Fibroblast of skin of abdomen (primary cell): ENCODE results near the gene FAHD2B. TPM values are rescaled to one million over a fixed set of nuclear protein-coding genes. Genes with fewer than 3 reads are reported as not detected.
A peak's percentile ranks its signal among the peaks of the same experiment; 100 is the strongest.
"Not testable (repeated sequence)": the region's sequence is repeated elsewhere in the genome, so short reads cannot be mapped to it uniquely, and the experiment has no call there.

Source experiments
- DNase-seq: peaks from one replicate; pipeline ENCODE4 v3.0.0-alpha.2; 2013
- polyA plus RNA-seq, 2 experiments: library from polyadenylated mRNA; unstranded; fragments of 120-200 nt; gene quantifications; one replicate each; pipeline ENCODE4 v1.2.1, GENCODE V29; 2013; ENCODE audit not compliant: insufficient read length in 2 of 2

FAHD2B gene, protein sequence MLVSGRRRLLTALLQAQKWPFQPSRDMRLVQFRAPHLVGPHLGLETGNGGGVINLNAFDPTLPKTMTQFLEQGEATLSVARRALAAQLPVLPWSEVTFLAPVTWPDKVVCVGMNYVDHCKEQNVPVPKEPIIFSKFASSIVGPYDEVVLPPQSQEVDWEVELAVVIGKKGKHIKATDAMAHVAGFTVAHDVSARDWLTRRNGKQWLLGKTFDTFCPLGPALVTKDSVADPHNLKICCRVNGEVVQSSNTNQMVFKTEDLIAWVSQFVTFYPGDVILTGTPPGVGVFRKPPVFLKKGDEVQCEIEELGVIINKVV
- polyA plus RNA-seq (2013, experiment 1 of 2; ENCODE audit: insufficient read length), result 23.8 TPM
- polyA plus RNA-seq (2013, experiment 2 of 2; ENCODE audit: insufficient read length), result 23.3 TPM

DNA sequence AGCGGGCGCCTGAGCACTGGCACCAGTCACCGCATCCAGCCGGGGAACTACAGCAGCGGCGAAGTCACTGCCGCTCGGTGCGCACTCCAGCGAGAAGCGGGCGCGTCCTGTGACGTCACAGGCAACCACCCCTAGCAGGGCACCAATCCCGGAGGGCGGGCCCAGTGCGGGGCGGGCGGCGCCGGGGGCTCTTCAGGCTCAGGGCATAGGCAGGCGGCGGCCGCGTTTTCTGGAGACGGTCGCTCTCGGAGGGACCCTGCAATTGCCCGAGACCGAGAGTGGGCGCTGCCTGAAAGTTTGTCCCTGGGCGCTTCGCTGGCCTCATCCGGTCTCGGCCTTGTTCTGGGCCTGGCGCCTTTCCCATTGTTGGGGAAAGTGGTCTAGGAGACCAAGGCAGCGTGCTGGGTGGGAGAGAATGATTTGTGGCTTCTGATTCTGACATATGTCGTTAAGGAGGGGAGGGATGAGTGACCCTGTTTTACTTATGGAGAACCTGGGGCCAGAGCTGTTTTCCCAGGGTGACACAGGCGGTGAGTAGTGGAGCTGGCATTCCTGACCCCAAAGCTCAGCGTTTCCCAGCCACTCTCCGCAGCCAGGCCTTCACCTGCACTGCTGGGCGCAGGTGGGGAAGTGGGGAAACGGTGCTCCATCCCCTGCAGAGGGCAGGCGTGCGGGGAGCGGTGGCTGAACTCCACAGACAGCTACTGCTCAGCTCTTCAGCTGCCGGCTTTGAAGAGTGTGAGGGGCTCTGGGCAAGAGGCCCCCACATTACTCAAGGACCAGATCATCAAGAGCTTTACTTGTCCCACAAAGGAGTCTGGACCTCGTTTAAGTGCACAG, at the start of gene FAHD2B:
TSS of gene FAHD2B (minus strand) at position 111 of the 840 bp plus-strand sequence. CDS start 3,176 bp downstream, outside the sequence.
- DNase-seq, result peak; percentile 72

DNA sequence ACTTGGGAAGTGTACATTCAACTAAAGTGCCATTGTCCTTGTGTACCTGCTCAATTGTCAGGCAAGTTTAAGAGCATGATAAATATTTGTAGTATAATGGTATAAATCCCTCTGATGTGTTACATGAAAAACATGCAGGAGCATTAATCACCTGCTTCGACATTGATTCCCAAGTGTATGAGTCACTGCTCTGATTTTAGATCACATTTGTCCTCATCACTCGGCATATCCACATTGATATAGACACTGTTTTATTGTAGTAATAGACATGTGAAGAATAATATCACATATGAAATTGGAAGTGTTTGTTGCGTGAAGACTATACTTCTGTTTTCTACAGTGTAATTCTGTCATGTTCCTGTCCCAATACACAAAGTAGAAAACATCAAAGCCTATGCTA, 49.3 kb upstream of the FAHD2B start:
- DNase-seq, result not testable (repeated sequence)

DNA sequence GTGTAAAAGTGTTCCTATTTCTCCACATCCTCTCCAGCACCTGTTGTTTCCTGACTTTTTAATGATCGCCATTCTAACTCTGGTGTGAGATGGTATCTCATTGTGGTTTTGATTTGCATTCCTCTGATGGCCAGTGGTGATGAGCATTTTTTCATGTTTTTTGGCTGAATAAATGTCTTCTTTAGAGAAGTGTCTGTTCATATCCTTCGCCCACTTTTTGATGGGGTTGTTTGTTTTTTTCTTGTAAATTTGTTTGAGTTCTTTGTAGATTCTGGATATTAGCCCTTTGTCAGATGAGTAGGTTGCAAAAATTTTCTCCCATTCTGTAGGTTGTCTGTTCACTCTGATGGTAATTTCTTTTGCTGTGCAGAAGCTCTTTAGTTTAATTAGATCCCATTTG, 34.4 kb upstream of the FAHD2B start:
- DNase-seq, result not testable (repeated sequence)

DNA sequence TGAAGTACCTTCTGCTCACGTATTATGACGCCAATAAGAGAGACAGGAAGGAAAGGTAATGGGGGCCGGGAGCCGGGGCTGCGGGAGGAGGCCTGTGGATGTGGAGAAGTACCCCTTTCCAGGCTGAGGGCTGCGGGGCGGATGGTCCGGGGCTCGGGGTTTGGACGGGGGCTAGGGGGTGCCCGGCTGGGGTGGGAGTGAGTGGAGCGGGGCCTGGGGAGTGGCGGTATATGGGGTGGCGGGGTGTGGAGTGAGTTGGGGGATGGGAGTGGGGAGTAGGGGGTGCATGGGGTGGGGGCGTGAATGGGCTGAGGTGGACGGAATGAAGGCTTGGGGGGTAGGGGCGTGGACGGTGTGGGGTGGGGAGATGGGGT, 19.2 kb upstream of the FAHD2B start:
- DNase-seq, result not testable (repeated sequence)

DNA sequence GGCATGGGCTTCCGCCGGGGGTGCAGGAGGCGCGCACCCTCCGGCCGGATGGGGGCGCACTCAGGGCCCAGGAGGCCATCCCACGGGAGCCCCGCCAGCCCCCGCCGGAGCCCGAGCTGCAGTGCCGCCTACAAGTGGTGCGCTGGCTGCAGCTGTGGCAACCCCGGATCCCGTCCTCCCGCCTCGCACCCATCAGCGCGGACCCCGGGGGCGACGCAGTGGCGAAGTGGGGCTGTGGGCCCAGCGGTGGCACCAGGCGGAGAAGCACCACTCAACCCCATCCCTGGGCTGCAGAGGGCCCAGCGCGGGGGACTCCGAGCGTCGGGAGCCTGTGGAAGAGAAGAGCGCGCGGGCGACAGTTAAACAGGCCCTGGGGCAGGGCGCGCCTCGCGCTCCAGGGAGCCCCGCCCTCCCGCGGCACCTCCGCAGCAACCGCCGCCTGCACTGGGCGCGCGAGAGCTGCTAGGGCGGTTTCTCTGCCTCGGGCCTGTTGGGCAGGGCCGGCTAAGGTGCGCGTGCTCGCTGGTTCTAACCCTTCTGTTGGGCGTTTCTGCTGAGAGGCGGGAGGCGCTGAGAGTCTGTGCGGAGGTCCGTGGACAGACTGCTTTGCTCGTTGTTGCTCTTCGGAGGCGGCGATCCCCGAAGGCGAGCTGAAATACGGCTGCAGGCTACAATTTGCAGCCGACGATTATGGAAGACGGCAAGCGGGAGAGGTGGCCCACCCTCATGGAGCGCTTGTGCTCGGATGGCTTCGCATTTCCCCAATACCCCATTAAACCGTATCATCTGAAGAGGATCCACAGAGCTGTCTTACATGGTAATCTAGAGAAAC, 18.6 kb upstream of the FAHD2B start, which contains the start of gene ANKRD36:
TSS of gene ANKRD36 (plus strand) at position 104 of the 832 bp plus-strand sequence. CDS start at position 691, 587 bp downstream.
- peak; percentile 82 for DNase-seq

DNA sequence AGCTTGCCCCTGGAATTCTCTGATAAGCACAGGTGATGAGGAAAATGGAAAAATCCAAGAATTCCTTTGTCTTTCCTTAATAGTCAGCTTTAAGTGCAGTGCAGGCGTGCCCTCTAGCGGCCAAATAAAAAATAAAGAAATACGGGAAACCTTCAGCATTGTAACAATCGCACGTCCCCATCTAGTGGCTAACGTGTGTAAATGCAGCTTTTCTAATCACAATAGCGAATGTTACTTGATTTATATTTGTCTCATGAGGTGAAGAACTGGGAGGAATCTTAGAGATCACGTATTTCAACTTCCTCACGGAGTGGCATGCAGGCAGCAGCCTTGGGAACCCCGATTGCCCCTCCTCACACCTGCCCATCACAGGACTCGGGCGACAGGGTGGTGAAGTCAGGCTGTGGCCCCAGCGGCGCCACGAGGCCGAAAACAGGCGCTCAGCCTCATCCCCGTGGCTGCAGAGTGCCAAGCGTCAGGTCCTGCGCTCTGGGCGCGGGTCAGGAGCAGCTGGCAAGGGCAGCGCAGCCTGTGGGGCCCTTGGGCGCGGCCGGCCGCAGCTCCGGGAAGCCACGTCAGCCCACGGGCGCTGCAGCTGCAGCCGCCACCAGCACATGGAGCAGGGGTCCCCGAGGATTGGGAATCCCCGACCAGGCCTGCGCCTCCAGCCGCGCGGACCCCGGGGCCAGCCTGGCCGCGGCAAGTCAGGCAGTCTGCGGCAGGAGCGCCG, 17.8 kb upstream of the FAHD2B start:
- peak; percentile 33 for DNase-seq

DNA sequence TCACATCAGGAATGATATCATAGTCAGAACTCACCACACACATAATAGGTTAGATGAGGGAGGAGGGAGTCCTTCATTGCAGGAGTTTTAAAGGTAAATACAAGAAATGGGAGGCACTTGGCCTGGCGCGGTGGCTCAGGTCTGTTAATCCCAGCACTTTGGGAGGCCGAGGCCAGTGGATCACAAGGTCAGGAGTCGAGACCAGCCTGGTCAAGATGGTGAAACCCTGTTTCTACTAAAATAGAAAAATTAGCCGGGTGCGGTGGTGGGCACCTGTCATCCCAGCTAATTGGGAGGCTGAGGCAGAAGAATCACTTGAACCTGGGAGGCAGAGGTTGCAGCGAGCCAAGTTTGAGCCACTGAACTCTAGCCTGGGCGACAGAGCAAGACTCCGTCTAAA, 16.6 kb upstream of the FAHD2B start:
- not testable (repeated sequence) for DNase-seq

DNA sequence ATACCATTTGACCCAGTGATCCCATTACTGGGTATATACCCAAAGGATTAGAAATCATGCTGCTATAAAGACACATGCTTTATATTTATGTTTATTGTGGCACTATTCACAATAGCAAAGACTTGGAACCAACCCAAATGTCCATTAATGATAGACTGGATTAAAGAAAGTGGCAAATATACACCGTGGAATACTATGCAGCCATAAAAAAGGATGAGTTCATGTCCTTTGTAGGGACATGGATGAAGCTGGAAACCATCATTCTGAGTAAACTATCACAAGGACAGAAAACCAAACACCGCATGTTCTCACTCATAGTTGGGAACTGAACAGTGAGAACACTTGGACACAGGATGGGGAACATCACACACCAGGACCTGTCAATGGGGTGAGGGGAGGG, 12.2 kb upstream of the FAHD2B start:
- DNase-seq, result not testable (repeated sequence)

DNA sequence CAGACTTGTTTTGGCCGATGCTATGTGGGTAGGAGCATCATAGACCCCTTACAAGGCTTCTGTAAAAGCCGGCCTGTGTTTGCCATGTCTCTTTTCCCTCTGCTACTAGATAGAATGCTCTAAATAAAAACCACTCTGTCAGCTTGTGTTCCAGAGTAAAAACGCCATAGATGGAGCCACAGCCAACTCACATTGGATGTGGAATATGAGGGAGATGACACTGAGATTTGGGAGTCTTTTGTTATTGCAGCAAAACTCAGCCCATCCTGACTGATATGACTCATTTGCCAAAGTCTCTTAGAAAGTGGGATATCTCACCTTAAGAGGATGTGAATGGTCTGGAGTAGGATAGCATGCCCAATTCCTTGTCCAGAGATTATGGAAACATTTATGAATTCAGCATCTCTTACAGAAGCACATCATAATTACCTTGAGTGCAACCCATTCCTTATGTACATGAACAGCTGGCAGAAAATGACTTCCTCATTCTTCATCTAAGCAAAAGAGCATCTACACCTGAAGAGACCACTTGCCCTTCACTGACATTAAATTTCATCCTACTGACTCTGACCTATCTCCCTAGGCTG, 4.2 kb upstream of the FAHD2B start:
- DNase-seq, result not testable (repeated sequence)

DNA sequence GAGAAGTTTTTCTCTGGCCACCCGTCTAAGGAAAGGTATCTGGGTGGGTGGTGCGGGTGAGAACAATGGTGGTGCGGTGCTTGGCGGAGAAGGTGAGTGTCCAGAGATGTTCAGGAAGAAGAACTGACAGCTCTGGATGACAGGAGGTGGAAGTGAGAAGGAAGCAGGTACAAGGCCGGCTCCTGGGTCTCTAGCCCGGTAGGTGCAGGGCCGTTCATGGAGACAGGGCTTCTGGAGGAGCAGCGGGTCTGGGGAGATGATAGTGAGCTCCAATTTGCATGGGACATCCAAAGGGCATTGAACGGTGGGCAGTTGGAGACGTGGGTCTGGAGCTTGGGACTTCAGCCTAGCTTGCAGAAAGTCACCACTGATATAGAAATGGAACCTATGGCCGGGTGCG, 979 bp upstream of the FAHD2B start:
- DNase-seq, result no peak

DNA sequence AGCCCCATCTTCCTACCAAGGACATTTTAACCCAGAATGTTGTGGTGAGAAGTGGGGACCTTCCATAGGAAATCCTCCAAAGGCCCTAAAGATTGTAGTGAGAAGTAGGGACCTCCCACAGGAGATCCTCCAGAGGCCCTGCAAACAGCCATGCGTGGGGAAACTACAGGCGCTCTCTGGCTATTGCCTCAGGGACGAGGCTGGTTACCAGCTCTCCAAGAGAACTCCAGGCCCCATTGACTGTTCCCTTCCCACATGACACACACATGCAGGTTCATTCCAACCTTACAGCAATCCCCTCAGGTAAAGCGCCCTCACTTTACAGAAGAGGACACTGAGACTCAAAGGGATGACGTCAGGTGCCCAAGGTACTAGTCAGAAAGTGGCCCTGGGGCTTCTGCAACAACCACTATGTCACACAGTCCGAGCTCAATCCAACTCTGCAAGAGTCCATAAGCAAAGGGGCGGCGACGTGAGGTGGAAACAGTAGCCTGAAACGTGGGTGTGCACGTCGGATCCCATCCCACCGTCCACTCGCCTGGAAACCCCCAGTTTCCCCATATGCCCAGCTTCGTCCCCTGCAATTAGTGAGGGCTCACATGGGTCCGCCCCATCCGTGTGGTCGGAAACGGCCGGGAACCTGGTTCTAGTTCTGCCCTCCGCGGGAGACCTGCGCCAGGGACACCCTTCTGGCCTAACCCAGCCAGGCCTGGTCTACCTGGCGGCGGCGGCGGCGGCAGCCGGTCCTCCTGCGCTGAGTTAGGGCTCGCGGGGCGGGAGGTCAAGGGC, 505 bp downstream of the FAHD2B start:
- not testable (repeated sequence) for DNase-seq

DNA sequence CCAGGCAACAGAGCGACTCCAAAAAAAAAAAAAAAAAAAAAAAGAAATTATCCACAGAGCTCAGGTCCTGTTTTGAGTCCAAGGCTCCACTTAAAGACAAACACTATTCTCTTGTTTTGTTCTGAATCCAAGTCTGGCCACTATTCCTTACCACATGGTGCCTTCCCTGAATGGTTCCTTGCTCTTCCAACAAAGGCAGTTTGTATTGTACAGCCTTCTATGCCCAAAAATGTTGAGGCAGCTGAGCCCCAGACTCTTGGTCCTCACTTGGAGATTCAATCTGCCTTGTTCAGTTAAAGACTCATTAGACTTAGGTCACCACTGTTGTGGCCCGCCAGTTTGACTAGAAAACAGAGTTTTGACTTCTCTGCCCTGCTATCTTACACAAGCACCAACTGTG, 1.7 kb downstream of the FAHD2B start:
- DNase-seq, result not testable (repeated sequence)

DNA sequence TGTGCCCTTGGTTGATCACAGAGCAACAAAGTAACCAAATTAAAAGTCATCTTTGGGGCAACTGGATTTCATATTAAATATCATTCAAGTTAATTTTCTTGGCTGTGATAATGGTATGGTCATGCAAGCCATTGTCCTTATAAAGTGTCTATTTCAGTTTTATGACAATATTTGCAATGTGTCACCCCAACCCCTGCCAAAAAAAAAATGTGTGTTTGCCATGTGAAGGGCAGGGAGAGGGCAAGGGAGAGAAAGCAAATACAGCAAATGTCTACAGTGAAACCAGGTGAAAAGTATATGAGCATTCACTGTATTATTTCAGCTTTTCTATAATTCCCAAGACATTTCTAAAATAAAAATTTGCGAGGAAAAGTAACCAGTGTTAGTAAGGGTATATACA, 6.0 kb downstream of the FAHD2B start:
- not testable (repeated sequence) for DNase-seq

DNA sequence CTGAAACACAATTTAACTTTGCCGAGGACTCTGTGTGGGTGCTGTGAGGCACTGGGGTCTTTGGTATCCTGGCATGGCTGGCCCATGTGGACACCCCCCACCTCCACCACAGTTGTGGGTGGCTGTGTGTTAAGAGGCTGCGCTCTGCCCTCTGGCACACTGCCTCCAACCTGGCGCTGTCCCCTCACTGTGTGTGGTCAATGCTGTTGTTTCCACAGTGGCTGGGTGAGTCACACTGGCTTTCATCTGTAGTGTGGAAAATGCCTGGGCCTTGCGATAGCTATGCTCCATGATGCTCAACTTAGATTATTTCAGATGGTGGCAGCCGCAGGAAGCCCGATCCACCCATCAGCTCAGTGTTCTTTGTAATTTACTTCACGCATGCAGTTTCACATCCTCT, 9.6 kb downstream of the FAHD2B start:
- DNase-seq, result not testable (repeated sequence)

DNA sequence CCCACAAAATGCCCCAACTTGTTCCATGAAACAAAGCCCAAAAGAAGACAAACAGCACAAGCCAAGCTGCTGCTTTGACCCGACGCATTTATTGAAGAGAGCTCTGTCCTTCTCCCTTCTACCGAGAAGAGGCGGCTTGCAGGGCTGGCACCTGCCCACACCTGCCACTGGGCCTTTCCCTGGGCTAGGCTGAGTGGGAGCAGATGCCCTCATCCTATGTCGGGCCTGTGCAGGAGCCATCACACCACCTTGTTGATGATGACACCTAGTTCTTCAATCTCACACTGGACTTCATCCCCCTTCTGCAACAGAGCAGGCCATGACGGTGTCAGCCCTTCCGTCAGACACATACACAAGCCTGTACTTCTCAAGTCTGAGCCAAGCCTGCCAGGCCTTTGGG, 11.2 kb downstream of the FAHD2B start:
- not testable (repeated sequence) for DNase-seq

DNA sequence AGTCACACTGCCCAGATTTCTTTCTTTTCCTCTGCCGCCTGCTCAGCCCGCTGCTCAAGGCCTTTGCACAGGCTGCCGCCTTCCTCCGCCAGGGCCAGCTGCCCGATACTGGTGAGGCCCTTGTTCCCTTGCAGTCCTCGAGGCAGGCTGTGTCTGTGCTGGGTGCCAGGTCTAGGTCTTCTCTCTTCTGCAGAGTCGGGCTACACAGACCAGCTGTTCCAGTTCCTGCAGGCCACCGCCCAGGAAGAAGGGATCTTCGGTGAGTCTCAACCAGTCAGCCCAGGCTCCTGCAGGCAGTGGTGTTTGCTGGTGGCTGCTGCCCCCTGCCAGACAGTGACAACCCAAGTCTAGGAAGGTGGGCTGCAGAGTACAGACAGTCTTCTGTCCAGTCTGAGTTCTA, 12.5 kb downstream of the FAHD2B start:
- not testable (repeated sequence) for DNase-seq

DNA sequence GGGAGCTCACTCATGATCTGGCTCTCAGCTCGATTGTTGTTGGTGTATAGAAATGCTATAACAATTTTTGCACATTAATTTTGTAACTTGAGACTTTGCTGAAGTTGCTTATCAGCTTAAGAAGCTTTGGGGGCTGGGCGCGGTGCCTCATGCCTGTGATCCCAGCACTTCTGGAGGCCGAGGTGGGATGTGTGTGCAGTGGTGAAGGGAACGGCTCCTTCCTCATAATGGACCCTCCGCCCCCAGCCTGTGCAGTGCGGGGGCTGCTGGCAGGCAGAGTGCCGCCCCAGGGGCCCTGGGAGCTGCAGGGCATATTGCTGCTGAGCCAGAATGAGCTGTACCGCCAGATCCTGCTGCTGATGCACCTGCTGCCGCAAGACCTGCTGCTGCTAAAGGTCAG, 13.8 kb downstream of the FAHD2B start:
- DNase-seq, result not testable (repeated sequence)

DNA sequence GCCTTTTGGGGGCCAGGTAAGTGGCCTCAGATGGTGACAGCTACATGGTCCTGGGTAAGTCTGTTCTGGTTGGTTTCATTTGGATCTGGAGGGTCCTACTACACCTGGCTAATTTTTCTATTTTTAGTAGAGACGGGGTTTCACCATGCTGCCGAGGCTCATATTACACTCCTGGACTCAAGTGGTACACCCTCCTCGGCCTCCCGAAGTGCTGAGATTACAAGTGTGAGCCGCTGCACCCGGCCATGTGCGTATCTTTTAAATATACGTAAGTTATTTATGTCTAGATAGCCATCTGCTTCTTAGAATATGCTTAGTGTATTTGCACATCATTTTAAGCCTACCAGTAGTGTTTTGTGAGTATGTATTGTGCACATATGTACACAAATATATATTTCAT, 17.5 kb downstream of the FAHD2B start:
- DNase-seq, result not testable (repeated sequence)

DNA sequence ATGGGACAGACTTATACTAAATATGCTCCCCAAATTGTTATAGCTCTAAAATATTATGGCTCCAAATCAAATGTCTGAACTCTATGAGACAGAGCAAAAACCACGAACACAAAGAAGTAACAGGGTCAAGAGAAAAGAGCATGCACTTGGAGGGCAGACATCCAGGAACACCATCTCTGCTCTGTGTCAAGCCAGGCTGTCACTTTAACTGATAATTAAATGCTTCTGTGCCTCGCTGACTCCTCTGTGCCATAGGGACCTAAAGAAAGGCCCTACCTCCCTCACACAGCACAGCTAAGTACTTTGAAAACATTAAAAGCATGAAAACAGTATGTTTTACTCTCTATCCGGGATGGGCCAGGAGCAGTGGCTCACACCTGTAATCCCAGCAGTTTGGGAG, 23.8 kb downstream of the FAHD2B start:
- not testable (repeated sequence) for DNase-seq

DNA sequence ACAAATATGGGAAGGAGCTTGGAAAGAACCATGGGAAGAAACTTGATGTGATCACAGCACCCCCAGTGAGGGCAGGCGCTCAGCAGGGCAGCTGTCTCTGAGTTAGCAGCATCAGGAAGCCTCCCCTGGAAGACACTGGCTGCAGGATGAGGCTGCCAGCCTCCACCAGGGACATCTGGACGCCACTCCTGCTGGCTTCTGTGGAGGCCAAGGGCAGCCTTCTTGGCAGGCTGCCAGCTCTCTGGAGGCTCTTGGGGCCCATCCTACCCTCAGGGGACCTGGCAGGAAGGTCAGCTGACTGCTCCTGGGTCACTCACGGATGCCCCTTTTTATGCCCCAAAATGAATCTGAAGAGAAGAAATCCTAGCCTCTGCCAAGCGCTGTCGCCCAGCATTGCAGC, 26.0 kb downstream of the FAHD2B start:
- DNase-seq, result not testable (repeated sequence)
